ENCODE measurements around the gene HERC2. TPM values are rescaled to one million over a fixed set of nuclear protein-coding genes. Genes with fewer than 3 reads are reported as not detected.
A peak's percentile ranks its signal among the peaks of the same experiment; 100 is the strongest.

Gene HERC2
- total RNA-seq, 1 donor from 2014 or later = 42.7 TPM

GRCh38 chr15:28273873-28274610 is 47.9 kb downstream of the HERC2 start:
- intact Hi-C loops (cut with DNase I) = no loop called here
- TF ChIP-seq CTCF (IDR thresholded peaks at IDR 0.05) = no peak
- no peak overlapping the region for H3K4me3 ChIP-seq

GRCh38 chr15:28273468-28273867 is 48.5 kb downstream of the HERC2 start:
- DNase-seq (ENCODE audit: low spot score in 2 of 2) = no peak

More at GRCh38 chr15:28273873-28274610, 47.9 kb downstream of the HERC2 start:
- no peaks in the 10 kb centered on the region for H3K4me1 ChIP-seq
- H3K9me3 ChIP-seq = no peaks in the 10 kb centered on the region
- DNase-seq (ENCODE audit: low spot score in 2 of 2) = no peak
- H3K27me3 ChIP-seq = no peaks in the 10 kb centered on the region
- no peak overlapping the region for H3K27ac ChIP-seq
- peaks cover 47 to 67% of the 10 kb centered on the region in 2 donors for H3K36me3 ChIP-seq

GRCh38 chr15:28272587-28272986 is 49.4 kb downstream of the HERC2 start:
- Histone ChIP-seq H3K27me3 (no peaks in the 10 kb centered on the region), H3K4me3 (no peak overlapping the region), H3K27ac (no peak overlapping the region), H3K36me3 (peaks cover 61 to 74% of the 10 kb centered on the region in 2 donors), H3K4me1 (no peaks in the 10 kb centered on the region), H3K9me3 (no peaks in the 10 kb centered on the region)
- intact Hi-C loops (cut with DNase I) = no loop called here
- no peak for TF ChIP-seq CTCF (IDR thresholded peaks at IDR 0.05)
- no peak for DNase-seq (ENCODE audit: low spot score in 2 of 2)

More at GRCh38 chr15:28273468-28273867, 48.5 kb downstream of the HERC2 start:
- Histone ChIP-seq H3K27me3 (no peaks in the 10 kb centered on the region), H3K4me1 (no peaks in the 10 kb centered on the region), H3K27ac (no peak overlapping the region), H3K9me3 (no peaks in the 10 kb centered on the region), H3K36me3 (peaks cover 53 to 67% of the 10 kb centered on the region in 2 donors), H3K4me3 (no peak overlapping the region)
- intact Hi-C loops (cut with DNase I) = no loop called here
- TF ChIP-seq CTCF (IDR thresholded peaks at IDR 0.05) = peak in 1 of 3 experiments; percentile 10

GRCh38 chr15:28271697-28272260 is 50.2 kb downstream of the HERC2 start:
- peaks cover 61 to 79% of the 10 kb centered on the region in 2 donors for H3K36me3 ChIP-seq
- intact Hi-C loops (cut with DNase I) = no loop called here
- TF ChIP-seq CTCF (IDR thresholded peaks at IDR 0.05) = no peak

GRCh38 chr15:28269097-28269496 is 52.9 kb downstream of the HERC2 start:
- no peaks in the 10 kb centered on the region for H3K27me3 ChIP-seq
- no peak for TF ChIP-seq CTCF (IDR thresholded peaks at IDR 0.05)
- H3K36me3 ChIP-seq = peaks cover 68 to 82% of the 10 kb centered on the region in 2 donors
- intact Hi-C loops (cut with DNase I) = no loop called here
- DNase-seq (ENCODE audit: low spot score in 2 of 2) = no peak
- no peak overlapping the region for H3K27ac ChIP-seq
- H3K4me3 ChIP-seq = no peak overlapping the region
- H3K4me1 ChIP-seq = no peaks in the 10 kb centered on the region
- H3K9me3 ChIP-seq = no peaks in the 10 kb centered on the region

More at GRCh38 chr15:28271697-28272260, 50.2 kb downstream of the HERC2 start:
- DNase-seq (ENCODE audit: low spot score in 2 of 2) = no peak
- Histone ChIP-seq H3K27me3 (no peaks in the 10 kb centered on the region), H3K9me3 (no peaks in the 10 kb centered on the region), H3K27ac (no peak overlapping the region), H3K4me1 (no peaks in the 10 kb centered on the region), H3K4me3 (no peak overlapping the region)
